Adipose tissue (tissue), 3 donors: ENCODE data around the gene LMAN1L. TPM values are rescaled to one million over a fixed set of nuclear protein-coding genes. Genes with fewer than 3 reads are reported as not detected.

ENCODE experiments used
- H3K27ac ChIP-seq: one replicate; pipeline ENCODE4 v1.5.1; 2013; ENCODE audit warnings: low read depth, low read length
- WGBS, 3 donors: extraction: QIAGEN DNeasy Blood & Tissue Kit; methylation state at CpG; one replicate each; pipeline ENCODE4 v1.1.7; 2013; 5-methylcytosine and 5-hydroxymethylcytosine counted together
- polyA plus RNA-seq, 3 donors: library from polyadenylated mRNA; stranded (reverse); fragments of 200-250 nt; gene quantifications; one replicate each; pipeline ENCODE4 v1.2.3, GENCODE V29; 2013
- donor health status: healthy with polysubstance abuse.
- donor health status: Bipolar disorder and iron deficiency.
- donor health status: healthy.

The LMAN1L gene
- polyA plus RNA-seq, 3 donors = 0.01 TPM; not detected in 2

DNA sequence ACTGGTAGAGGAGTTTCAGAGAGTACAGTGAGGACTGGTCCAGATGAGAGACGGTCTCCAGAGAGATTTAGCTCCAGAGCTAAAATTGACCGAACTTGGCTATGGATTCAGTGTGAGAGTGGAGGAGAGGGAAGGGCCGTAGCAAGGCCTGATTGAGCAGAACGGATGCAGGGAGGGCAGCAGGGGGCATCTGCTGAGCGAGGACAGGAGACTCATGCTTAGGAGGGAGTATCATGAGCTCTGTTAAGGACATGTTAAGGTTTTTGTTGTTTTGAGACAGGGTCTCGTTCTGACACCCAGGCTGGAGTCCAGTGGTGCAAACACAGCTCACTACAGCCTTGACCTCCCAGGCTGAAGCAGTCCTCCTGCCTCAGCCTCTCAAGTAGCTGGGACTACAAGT is 7.7 kb upstream of the LMAN1L start:
- no peak overlapping the region for H3K27ac ChIP-seq
- WGBS, 3 donors = 58 to 72% (median 65%) methylated on average over 6 of the region's 6 CpGs

DNA sequence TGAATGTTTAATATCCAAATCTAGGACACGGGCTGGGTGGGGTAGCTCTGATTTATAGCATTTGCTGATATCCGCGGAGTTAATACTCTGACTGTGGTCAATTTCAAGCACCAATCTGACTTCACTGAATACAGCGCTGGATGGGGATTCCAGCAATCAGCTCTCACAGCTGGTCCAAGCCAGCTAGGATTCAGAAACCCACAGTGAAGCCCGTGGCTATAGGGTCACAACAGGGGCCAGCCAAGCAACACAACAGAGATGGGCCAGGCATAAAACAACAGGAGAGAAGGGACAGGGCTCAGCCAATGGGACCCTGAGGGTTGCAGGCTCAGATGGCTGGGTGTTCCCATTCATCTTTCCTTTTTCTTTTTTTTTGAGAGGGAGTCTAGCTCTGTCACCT is 5.4 kb upstream of the LMAN1L start:
- H3K27ac ChIP-seq = no peak overlapping the region
- 54 to 65% (median 60%) methylated on average over 5 of the region's 5 CpGs for WGBS, 3 donors

DNA sequence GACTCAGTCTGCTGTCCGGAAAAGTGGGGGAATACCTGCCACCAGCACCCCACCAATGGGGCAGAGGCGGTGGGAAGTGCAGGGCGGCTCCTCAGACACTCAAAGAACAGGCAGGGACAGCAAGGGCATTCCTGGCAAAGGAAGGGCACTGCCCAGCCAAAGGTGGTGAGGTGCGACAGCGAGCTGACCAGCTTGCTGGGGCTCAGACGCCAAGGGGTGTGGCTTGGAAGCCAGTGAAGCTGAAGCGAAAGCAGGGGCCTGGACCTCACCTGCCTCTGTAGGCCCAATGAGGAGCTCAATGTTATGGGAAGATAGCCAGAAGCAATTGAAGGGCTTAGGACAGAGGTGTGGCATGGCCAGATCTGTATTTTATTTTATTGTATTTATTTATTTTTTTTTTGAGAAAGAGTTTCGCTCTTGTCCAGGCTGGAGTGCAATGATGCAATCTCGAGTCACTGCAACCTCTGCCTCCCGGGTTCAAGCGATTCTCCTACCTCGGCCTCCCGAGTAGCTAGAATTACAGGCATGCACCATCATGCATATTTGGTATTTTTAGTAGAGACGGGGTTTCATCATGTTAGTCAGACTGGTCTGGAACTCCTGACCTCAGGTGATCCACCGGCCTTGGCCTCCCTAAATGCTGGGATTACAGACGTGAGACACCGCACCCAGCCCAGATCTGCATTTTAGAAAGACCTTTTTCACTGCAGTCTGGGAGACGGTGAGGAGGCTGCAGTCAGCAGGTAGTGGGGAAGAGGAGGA is 4.4 kb upstream of the LMAN1L start:
- H3K27ac ChIP-seq = no peak overlapping the region
- WGBS, 3 donors = 79 to 85% (median 80%) methylated on average over 18 of the region's 18 CpGs

DNA sequence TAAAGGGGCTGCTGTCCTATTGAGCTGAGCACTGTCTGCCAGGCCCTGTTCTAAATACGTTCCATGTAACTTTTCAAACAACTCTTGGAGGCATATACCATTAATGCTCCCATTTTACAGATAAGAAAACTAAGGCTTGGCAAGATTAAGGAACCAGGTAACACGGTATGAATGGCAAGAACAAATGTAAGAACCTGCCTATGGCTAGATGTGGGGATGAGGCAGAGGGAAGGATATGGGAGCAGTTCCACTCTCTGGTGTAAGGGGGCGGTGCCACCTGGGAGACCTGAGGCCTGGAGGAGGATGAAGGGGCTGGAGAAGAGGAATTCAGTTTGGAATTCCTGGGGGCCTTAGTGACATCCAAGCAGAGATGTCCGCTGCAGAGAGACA is 3.8 kb upstream of the LMAN1L start:
- WGBS, 3 donors = 70 to 79% (median 71%) methylated on average over 4 of the region's 4 CpGs
- no peak overlapping the region for H3K27ac ChIP-seq

DNA sequence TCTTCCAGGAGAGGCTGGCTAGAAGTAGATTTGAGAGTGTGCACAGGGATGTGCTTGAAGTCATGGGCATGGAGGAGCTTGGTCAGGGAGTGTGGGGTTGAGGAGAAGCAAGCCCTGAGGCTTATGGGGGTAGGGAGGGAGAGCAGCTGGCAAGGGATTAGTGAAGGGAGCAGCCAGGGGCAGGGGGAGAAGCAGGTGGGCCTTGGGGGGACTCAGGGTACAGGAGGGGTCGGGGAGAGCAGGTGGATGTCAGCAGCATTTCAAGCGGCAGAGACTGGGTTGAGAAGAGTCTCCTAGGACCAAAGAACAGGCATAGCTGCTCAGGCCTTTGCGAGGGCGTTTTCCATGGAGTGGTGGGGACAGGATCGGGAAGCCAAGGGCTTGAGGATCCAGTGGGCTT is 3.4 kb upstream of the LMAN1L start:
- H3K27ac ChIP-seq = no peak overlapping the region
- 81 to 86% (median 83%) methylated on average over 5 of the region's 5 CpGs for WGBS, 3 donors

DNA sequence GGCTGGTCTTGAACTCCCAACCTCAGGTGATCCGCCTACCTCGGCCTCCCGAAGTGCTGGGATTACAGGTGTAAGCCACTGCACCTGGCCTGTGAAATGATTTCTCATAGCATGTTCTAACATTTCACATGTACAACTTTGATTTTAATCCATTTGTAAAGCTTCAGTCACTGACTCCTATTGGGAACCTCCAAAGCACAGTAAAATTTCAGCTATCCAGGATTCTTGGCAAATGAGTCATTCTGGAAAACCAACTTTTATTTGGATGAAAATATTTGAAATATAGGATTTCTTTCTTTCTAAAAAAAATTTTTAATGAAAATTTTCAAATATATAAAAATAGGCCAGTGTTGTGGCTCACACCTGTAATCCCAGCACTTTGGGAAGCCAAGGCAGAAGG is 2.7 kb upstream of the LMAN1L start:
- no peak overlapping the region for H3K27ac ChIP-seq
- WGBS, 3 donors = 87 to 96% (median 95%) methylated on average over 3 of the region's 3 CpGs

DNA sequence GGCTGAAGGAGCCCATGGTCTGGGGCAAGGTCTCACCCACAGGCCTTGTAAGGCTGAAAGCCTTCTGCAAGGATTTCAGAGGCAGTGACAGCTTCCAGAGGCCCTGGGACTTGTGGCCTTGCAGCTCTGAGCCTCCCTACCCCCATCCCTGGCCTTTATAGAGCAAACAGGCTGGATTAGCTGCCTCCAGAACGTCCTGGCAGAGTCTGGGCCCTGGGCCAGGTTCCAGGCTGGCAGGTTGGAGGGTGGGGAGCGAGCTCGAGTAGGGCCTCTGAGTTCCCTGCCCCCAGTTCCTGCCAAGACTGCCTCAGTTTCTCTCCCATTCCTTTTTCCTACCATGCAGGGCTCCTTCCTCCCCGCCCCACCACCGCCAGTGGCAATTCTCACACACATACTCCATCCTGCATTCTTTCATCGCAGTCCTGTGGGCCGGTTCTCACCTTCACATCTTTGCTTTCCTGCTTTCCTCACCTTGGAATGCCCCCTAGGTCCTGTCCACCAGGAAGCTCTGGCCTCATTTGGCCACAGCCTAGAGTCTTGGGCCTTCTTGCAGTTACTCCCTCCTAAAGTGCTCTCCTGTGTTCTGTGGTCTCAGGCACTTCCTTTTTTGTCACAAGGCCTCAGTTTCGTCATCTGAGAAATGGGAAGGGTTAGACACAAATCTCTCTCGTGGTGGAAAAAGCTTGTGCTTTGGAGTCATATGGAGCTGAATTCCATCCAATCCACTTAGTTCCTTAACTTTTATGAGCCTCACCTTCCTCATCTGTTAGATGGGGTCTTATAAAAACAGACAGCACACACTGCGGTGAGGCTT is 2.7 kb downstream of the LMAN1L start:
- H3K27ac ChIP-seq = no peak overlapping the region
- 52 to 78% (median 73%) methylated on average over 9 to 10 of the region's 10 CpGs for WGBS, 3 donors

DNA sequence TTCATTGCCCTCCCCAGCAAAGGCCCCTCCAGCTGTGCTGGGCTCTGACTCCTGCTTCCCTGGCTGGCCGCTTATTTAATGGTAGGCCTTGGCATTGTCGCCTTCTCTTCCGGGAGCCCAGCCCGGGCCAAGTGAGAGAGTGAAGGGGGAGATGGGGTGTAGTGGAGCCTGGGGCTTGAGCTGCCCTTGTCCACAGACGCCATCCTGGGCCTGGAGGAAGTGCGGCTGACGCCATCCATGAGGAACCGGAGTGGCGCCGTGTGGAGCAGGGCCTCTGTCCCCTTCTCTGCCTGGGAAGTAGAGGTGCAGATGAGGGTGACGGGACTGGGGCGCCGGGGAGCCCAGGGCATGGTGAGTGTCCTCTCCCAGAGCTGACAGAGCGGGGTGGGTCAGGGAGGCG is 3.3 kb downstream of the LMAN1L start:
- no peak overlapping the region for H3K27ac ChIP-seq
- 83 to 91% (median 85%) methylated on average over 9 to 15 of the region's 15 CpGs for WGBS, 3 donors

DNA sequence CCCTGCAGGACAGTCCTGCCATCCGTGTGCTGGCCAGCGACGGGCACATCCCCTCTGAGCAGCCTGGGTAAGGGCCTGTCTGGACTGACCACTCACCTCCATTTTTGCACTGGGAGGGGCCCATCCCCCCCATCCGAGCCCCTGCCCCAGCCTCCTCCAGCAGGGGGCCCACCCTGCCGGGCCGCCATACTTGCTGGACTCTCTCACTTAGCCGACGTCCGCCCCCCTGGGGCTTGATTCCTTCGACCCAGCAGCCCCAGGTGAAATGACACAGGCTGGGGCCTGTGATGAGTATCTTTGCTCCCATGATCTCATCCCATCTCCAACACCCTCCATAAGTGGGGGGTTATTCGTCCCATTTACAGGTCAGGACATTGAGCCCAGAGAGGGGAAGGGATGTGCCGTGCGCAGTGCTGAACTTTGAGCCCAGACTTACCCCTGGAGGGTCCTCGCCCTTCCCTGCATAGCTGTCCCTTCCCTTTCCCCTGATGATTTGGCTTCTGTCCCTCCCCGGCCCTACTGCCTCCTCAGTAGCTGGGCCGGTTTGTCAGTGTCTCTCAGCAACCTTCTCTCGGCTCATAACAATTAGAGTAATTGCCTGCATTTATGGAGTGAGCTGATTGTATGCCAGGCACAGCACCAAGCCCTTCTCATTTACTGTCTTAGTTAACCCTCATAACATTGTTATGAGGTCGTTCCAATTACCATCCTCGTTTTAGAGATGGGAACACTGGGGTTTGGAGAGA is 4.2 kb downstream of the LMAN1L start:
- no peak overlapping the region for H3K27ac ChIP-seq
- 46 to 60% (median 59%) methylated on average over 19 of the region's 19 CpGs for WGBS, 3 donors

DNA sequence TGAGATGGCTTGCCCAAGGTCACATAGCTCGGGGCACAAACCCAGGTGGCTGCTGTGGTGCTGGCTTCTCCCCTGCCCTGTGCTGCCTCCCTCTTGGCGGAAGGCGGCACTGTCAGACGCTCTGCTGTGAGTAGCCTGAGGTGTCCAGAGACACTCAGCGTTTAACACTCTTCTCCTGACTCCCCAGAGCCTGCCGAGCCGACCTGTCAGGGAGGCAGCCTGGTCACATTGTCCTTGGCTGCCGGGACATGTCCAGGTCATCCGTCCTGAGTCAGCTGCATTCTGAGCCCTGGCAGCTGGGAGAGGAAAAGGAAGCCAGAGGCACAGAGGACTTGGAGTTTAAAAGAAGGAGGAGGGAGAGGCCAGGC is 4.7 kb downstream of the LMAN1L start:
- no peak overlapping the region for H3K27ac ChIP-seq
- WGBS, 3 donors = 19 to 42% (median 34%) methylated on average over 8 to 9 of the region's 9 CpGs

DNA sequence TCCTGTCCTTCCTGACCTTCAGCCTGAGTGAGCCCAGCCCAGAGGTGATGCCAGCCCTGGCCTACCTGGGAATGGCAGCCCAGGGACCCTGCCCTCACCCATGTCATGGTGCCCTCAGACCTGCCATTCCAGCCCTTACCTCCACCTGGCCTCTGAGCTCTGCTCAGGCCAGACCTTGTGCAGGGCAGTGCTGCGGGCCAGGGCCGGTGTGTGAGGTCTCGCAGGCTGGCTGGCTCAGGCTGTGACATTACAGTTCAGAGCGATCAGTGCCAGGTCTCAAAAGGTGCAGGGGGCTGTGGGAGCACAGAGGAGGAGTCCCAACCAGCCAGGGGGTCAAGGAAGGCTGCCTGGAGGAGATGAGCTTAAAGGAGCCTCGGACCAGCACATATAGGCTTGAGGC is 7.4 kb downstream of the LMAN1L start:
- WGBS, 3 donors = 84 to 92% (median 85%) methylated on average over 5 of the region's 5 CpGs
- no peak overlapping the region for H3K27ac ChIP-seq

DNA sequence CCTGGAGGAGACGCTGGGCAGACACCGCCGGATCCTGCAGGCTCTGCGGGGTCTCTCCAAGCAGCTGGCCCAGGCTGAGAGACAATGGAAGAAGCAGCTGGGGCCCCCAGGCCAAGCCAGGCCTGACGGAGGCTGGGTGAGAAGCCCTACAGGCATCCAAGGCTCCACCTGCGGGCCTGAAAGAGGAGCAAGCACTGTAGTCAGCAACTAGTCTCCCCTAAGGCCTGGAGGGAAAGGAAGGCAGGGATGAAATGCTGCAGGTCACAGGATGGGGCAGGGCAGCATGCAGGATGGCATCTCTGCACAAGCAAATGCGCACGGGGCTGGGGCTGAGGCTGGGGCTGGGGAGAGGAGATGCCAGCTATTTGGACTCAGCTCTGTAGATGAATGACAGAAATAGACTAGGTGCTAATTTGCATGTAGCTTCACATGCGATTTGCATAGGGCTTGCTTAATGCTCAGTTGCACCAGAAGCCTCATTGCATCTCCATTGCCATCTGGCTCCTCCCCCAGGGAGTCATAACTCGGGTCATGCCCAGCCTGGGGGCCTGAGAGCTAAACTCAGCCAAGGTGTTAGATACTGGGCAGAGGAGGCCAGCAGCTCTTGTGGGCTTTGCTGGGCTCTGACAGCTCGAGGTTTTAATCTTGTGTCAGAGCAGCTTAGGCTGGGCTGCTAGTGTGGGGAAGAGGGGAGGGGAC is 8.6 kb downstream of the LMAN1L start:
- no peak overlapping the region for H3K27ac ChIP-seq
- WGBS, 3 donors = 63 to 70% (median 68%) methylated on average over 11 of the region's 11 CpGs

DNA sequence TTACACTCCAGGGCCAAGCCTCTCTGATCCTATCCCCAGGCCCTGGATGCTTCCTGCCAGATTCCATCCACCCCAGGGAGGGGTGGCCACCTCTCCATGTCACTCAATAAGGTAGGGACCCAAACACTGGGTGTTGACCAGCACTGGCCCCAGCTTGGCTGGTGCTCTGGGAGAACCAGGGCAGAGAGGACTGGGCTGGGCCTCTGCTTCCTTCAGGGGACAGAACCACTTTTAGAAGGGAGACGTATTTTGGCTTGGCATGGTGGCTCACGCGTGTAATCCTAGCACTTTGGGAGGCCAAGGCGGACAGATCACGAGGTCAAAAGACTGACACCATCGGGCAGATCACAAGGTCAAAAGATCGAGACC is 9.1 kb downstream of the LMAN1L start:
- WGBS, 3 donors = 80 to 82% (median 81%) methylated on average over 7 of the region's 7 CpGs

DNA sequence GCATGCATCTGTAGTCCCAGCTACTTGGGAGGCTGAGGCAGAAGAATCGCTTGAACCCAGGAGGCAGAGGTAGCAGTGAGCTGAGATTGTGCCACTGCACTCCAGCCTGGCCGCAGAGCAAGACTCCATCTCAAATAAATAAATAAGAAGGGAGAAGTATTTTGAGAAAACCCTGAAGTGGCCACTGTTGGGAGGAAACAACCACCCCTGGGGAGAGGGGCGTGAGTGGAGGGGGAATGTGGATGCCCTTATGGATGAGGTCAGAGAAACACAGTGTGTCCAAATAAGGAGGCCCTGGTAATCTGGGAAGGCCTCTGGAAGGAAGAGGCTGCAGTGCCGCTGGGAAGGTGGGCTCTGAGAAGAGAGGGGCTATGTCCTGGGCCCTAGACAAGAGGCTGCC is 9.6 kb downstream of the LMAN1L start:
- H3K27ac ChIP-seq = no peak overlapping the region
- 85 to 91% (median 89%) methylated on average over 4 of the region's 4 CpGs for WGBS, 3 donors

More for the DNA sequence above, 9.1 kb downstream of the LMAN1L start:
- H3K27ac ChIP-seq = no peak overlapping the region

DNA sequence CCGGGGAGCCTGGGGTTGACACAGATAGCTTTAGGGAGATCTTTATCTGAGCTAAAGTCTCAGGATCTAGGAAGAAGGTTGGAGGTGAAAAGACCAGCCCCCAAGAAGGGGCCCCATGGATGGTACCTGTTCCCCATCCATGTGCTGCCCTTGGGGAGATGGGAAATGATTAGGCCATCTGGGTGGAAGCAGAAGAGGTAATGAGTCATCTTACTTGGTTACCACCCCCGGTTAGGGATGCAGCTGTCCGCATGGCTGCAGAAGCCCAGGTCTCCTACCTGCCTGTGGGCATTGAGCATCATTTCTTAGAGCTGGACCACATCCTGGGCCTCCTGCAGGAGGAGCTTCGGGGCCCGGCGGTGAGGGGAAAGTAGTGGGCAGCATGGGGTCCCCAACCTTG is 10.7 kb downstream of the LMAN1L start:
- 73% methylated on average over 6 of the region's 6 CpGs for WGBS, 3 donors
- H3K27ac ChIP-seq = no peak overlapping the region

DNA sequence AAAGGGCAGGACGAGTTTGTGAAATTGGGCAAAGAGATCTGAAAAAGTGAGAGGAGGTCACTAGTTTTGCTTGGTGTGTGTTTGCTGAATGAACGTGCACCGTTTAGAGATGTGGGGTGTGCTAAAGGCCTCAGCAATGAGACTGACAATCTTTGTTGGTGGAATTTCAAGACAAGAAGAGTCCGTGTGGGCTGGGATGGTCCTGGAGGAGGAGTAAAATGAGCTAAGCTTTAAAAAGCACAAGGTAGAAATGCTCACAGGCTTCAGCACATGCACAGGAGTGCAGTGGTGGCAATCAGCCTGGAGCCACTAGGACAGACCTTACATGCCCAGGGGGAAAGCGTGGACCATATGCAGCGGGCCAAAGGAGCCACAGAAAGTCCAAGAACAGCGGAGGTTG is 12.3 kb downstream of the LMAN1L start:
- H3K27ac ChIP-seq = no peak overlapping the region
- 75 to 81% (median 80%) methylated on average over 7 of the region's 7 CpGs for WGBS, 3 donors

DNA sequence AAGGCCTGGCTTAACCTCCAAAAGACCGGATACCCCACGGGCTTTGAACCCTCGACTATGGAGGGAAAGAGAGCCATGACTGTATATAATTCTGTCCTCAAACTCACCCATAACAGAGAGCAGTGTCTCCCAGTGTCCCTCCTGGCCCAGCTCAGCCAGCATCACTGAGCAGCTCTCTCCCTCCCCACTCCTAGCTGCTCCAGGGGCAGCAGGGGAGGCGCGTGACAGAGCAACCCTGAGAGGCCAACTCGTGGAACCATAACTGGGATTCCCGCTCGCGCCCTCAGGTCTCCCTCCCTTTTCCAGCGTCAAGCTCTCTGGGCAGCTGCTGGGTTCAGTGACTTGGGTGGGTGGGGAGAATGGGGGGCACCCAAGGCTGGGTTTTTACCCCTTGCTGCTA is 13.2 kb downstream of the LMAN1L start:
- H3K27ac ChIP-seq = no peak overlapping the region
- 47 to 50% (median 48%) methylated on average over 10 of the region's 10 CpGs for WGBS, 3 donors

DNA sequence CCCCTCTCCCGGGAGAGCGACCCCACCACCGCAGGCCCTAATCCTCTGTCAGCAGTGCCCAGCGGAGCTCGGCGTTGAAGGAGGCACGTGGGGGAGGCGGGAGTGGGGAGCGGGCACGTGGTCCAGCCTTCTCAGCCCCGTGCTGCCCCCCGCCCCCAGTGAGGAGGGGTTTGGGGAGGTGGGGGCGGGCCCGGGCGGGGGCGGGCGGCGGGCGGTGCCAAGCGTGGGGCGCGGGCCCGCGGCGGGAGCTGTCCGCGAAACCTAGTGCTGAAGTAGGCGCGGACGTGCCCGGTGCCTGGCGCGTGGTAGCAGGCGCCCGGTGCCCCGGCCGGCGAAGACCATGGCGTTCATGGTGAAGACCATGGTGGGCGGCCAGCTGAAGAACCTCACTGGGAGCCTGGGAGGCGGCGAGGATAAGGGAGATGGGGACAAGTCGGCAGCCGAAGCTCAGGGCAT is 13.8 kb downstream of the LMAN1L start, which contains the start of gene CPLX3:
Gene CPLX3, plus strand, starts transcription at position 264 of the 456 bp plus-strand sequence. Its CDS starts 77 bp downstream, at position 341.
- 3 to 6% (median 4%) methylated on average over 24 to 44 of the region's 44 CpGs for WGBS, 3 donors
- H3K27ac ChIP-seq = no peak within 1 kb of the TSS
